NCI-H1105 treated with DMSO at 0.1 percent for 48 hours (cell line): ENCODE data around the gene PTPRT.

Experiments used
- DNase-seq: peaks from one replicate; lab custom pipeline; 2025; lab: John Stamatoyannopoulos, UW

PTPRT gene

GRCh38 chr20:43189554-43190331 lies at the start of gene PTPRT:
Gene PTPRT, minus strand, starts transcription at chr20:43189906. Its CDS starts 173 bp downstream, at chr20:43189733.
- DNase-seq, result peak; percentile 19

- DNase-seq, result no peak
Observed at GRCh38 chr20:43238833-43239232, 49.1 kb upstream of the PTPRT start.

- no peak for DNase-seq
Observed at GRCh38 chr20:43238266-43238665, 48.6 kb upstream of the PTPRT start.

GRCh38 chr20:43237651-43238168 lies 48.0 kb upstream of the PTPRT start:
- no peak for DNase-seq

DNA sequence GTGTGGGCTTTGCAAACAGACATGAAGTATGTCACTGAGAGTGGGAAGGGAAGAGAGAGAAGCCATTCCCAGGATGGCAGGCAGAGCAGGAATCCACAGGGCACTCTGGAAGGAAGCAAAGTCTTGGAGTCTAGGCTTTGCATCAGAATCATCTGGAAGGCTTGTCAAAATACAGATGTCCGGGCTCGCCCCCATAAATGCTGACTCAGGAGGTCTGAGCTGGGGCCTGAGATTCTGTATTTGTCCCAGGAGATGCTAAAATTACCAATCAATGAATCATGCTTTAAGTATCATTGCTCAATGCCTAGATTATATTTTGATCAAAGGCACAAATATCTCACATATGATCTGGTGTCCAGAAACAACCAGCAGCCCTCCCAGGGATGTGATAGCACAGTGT lies 46.3 kb upstream of the PTPRT start:
- no peak for DNase-seq

GRCh38 chr20:43231829-43232228 lies 42.1 kb upstream of the PTPRT start:
- DNase-seq, result no peak

- no peak for DNase-seq
Observed at GRCh38 chr20:43229696-43230095, 40.0 kb upstream of the PTPRT start.

DNA sequence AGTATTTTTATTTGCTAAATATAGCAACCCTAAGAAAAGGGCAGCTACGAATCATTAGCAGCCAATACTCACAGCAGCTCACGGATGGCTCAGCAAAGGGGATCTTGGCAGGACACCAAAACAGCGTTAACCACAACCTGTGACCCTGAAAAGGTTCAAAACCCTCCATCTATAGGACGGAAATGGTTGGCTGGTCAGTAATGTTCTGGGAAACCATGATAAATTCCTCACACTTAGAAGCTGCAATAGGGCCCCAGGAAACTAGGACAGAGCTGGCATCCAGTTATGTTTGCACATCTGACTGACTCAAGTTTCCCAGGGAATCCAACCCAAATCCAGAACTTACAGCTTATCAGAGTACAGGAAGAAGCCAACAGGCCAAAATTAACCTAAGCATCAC lies 30.9 kb upstream of the PTPRT start:
- DNase-seq, result no peak

DNA sequence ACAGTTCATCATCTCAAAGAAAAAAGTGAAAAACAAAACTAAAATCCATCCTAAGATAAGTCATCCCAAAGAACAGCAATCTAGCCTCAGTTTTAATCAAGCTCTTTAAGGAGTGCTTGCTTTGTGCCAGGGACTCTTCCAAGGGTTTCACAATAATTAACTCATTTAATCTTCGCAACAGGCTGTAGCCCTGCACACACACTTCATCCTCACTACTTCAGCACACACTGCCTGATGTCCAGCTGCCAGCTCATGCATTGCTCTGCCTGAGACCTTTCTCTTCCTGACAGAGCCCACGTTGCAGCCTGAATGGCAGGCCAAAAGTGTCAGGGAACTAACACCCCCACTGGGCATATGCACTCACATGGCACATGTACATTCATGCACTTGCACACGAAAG lies 21.2 kb upstream of the PTPRT start:
- DNase-seq, result no peak

DNA sequence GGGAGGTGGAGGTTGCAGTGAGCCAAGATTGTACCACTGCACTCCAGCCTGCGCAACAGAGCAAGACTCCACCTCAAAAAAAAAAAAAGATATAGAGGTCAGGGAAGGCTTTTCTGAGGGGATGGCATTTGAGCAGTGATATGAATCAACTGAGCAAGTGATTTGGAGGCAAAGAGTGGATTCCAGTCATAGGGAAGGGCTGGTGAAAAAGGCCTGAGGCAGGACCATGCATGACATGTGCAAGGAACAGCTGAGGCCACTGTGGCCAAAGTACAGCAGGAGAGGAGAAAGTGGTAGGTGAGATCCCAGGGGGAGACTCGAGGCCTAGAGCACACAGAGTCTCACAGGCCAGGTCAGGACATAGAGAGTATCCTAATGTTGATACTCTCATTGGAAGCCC lies 20.1 kb upstream of the PTPRT start:
- no peak for DNase-seq

- DNase-seq, result no peak
Observed at GRCh38 chr20:43205699-43206098, 16.0 kb upstream of the PTPRT start.

GRCh38 chr20:43202100-43202499 lies 12.4 kb upstream of the PTPRT start:
- no peak for DNase-seq

GRCh38 chr20:43198607-43199006 lies 8.9 kb upstream of the PTPRT start:
- DNase-seq, result no peak

DNA sequence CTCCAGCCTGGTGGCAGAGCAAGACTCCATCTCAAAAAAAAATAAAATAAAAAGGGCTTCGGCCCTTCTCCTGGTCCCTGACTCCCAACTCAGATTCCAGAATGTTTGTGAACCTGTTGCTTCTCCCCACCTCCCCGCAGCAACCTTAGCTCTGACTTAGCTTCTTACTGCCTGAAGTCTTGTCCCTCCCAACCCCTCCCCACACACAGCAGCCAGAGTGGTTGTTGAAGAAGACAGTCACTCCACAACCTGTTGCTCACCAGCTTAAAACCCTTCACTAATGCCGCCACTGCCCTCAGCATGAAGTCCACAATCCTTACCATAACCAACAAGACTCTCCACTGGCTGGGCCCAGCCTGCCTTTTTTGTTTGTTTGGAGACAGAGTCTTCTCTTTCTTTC lies 6.5 kb upstream of the PTPRT start:
- no peak for DNase-seq

- DNase-seq, result peak; percentile 52
Observed at GRCh38 chr20:43194137-43194536, 4.4 kb upstream of the PTPRT start.

GRCh38 chr20:43193443-43193842 lies 3.7 kb upstream of the PTPRT start:
- no peak for DNase-seq

GRCh38 chr20:43191946-43192863 lies 2.5 kb upstream of the PTPRT start:
- DNase-seq, result peak; percentile 73

DNA sequence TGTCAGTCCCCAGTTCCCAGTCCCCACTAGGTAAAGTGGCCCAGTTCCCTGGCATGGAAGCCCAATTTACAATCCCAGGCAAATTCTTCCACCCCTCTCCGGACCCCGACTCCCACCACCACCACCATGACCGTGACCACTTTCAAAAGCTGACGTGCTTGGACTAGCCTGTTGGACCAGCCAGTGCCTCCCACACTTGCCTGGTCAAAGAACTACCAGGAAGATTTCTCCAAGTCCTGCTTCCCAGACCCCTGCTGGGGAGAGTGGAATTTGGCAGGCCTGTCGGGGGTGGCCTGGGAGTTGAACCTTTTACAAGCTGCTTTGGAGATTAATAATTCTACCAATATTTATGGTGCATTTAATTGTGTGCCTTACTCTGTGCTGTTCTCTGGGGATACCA lies 1.4 kb upstream of the PTPRT start:
- no peak for DNase-seq

GRCh38 chr20:43190332-43190953 lies 737 bp upstream of the PTPRT start:
- peak; percentile 19 for DNase-seq

- peak; percentile 11 for DNase-seq
Observed at GRCh38 chr20:43188861-43189553, 699 bp downstream of the PTPRT start.

- peak; percentile 36 for DNase-seq
Observed at GRCh38 chr20:43188234-43188653, 1.5 kb downstream of the PTPRT start.
